H9 (cell line): ENCODE data around the gene B3GNT2. TPM values are rescaled to one million over a fixed set of nuclear protein-coding genes. Genes with fewer than 3 reads are reported as not detected.

ENCODE experiments used
- DNase-seq: peaks from one replicate; pipeline ENCODE4 v3.0.0-alpha.2; 2017
- H2AFZ ChIP-seq: one replicate; pipeline ENCODE4 v1.6.1; 2013; ENCODE audit warnings: mild to moderate bottlenecking, low read length, control low read depth, moderate library complexity
- H2AK5ac ChIP-seq: 2 replicates; pipeline ENCODE4 v1.6.1; 2013; ENCODE audit warnings: low read length, control low read depth, mixed read lengths; ENCODE audit not compliant: insufficient read length
- H2BK120ac ChIP-seq: one replicate; pipeline ENCODE4 v1.6.1; 2013; ENCODE audit warnings: low read depth, mild to moderate bottlenecking, low read length, control low read depth, inconsistent platforms; ENCODE audit not compliant: poor library complexity, severe bottlenecking
- H2BK12ac ChIP-seq: 2 replicates; pipeline ENCODE4 v1.6.1; 2013; ENCODE audit warnings: low read length, control low read depth, mixed read lengths, low read depth; ENCODE audit not compliant: insufficient read length
- H2BK15ac ChIP-seq: 2 replicates; pipeline ENCODE4 v1.6.1; 2013; ENCODE audit warnings: low read depth, low read length, control low read depth
- H2BK20ac ChIP-seq: one replicate; pipeline ENCODE4 v1.6.1; 2013; ENCODE audit warnings: low read depth, mild to moderate bottlenecking, low read length, control low read depth, inconsistent platforms; ENCODE audit not compliant: poor library complexity, severe bottlenecking
- H2BK5ac ChIP-seq: 2 replicates; pipeline ENCODE4 v1.6.1; 2013; ENCODE audit warnings: low read length, control low read depth, mixed read lengths; ENCODE audit not compliant: insufficient read length
- H3K14ac ChIP-seq: 2 replicates; pipeline ENCODE4 v1.6.1; 2013; ENCODE audit warnings: low read length, control low read depth; ENCODE audit not compliant: insufficient read depth
- H3K18ac ChIP-seq: 2 replicates; pipeline ENCODE4 v1.6.1; 2013; ENCODE audit warnings: low read depth, mild to moderate bottlenecking, mixed read lengths, low read length, control low read depth; ENCODE audit not compliant: insufficient read length
- H3K23ac ChIP-seq: 2 replicates; pipeline ENCODE4 v1.6.1; 2013; ENCODE audit warnings: low read length, control low read depth, mixed read lengths, low read depth; ENCODE audit not compliant: insufficient read length
- H3K23me2 ChIP-seq: 2 replicates; pipeline ENCODE4 v1.6.1; 2013; ENCODE audit warnings: low read depth, mild to moderate bottlenecking, mixed read lengths, low read length, control low read depth; ENCODE audit not compliant: insufficient read length, poor library complexity, severe bottlenecking
- H3K27ac ChIP-seq: 2 replicates; pipeline ENCODE4 v1.5.1; 2013; ENCODE audit warnings: low read length, control low read depth, mixed read lengths, low read depth; ENCODE audit not compliant: insufficient read length
- H3K27me3 ChIP-seq: 2 replicates; pipeline ENCODE4 v1.6.1; 2013; ENCODE audit warnings: low read length, control low read depth, inconsistent platforms; ENCODE audit not compliant: insufficient read depth
- H3K4ac ChIP-seq: 2 replicates; pipeline ENCODE4 v1.6.1; 2013; ENCODE audit warnings: low read depth, mild to moderate bottlenecking, control low read depth, inconsistent platforms, low read length, moderate library complexity
- H3K4me1 ChIP-seq: 2 replicates; pipeline ENCODE4 v1.6.1; 2013; ENCODE audit warnings: low read length, control low read depth, inconsistent platforms; ENCODE audit not compliant: insufficient read depth
- H3K4me2 ChIP-seq: 2 replicates; pipeline ENCODE4 v1.6.1; 2013; ENCODE audit warnings: low read length, control low read depth, mixed read lengths; ENCODE audit not compliant: insufficient read length, insufficient read depth
- H3K56ac ChIP-seq: 2 replicates; pipeline ENCODE4 v1.6.1; 2013; ENCODE audit warnings: low read depth, mild to moderate bottlenecking, mixed read lengths, low read length, control low read depth; ENCODE audit not compliant: insufficient read length
- H3K79me1 ChIP-seq: 2 replicates; pipeline ENCODE4 v1.6.1; 2013; ENCODE audit warnings: low read depth, mild to moderate bottlenecking, moderate library complexity, low read length, control low read depth, inconsistent platforms; ENCODE audit not compliant: insufficient read depth, poor library complexity, severe bottlenecking
- H3K79me2 ChIP-seq: 2 replicates; pipeline ENCODE4 v1.6.1; 2013; ENCODE audit warnings: low read length, control low read depth, inconsistent platforms; ENCODE audit not compliant: insufficient read depth
- H3K9ac ChIP-seq: 2 replicates; pipeline ENCODE4 v1.6.1; 2013; ENCODE audit warnings: low read length, control low read depth, mixed read lengths; ENCODE audit not compliant: insufficient read length; ENCODE audit errors: extremely low read depth
- H3K9me3 ChIP-seq: one replicate; pipeline ENCODE4 v1.6.1; 2013; ENCODE audit warnings: low read depth, low read length, inconsistent platforms; ENCODE audit not compliant: control insufficient read depth
- H3T11ph ChIP-seq: one replicate; pipeline ENCODE4 v1.6.1; 2013; ENCODE audit warnings: mild to moderate bottlenecking, low read length, control low read depth, inconsistent platforms
- H4K20me1 ChIP-seq: one replicate; pipeline ENCODE4 v1.6.1; 2013; ENCODE audit not compliant: control insufficient read depth, insufficient read length, insufficient read depth
- H4K5ac ChIP-seq: 2 replicates; pipeline ENCODE4 v1.6.1; 2013; ENCODE audit warnings: low read depth, mild to moderate bottlenecking, mixed read lengths, low read length, control low read depth; ENCODE audit not compliant: insufficient read length
- H4K8ac ChIP-seq: replicated peaks from 2 replicates; pipeline ENCODE4 v1.6.1; 2013; ENCODE audit warnings: low read length, control low read depth, mixed read lengths, low read depth; ENCODE audit not compliant: insufficient read length
- H4K91ac ChIP-seq: 2 replicates; pipeline ENCODE4 v1.6.1; 2013; ENCODE audit warnings: low read depth, mild to moderate bottlenecking, moderate library complexity, mixed read lengths, low read length, control low read depth; ENCODE audit not compliant: insufficient read length
- H3K27ac Mint-ChIP-seq, 3 experiments: 2 replicates in 2 of 3; 3 replicates in 1 of 3; pipeline ENCODE4 v1.8.0; 2020 to 2021; ENCODE audit warnings: mixed read lengths in 3 of 3, mild to moderate bottlenecking in 1 of 3, moderate library complexity in 1 of 3
- H3K27me3 Mint-ChIP-seq: 2 replicates; pipeline ENCODE4 v1.8.0; 2021; ENCODE audit warnings: low read depth, mild to moderate bottlenecking, moderate library complexity, mixed read lengths
- H3K36me3 Mint-ChIP-seq, 3 experiments: 2 replicates in 2 of 3; 3 replicates in 1 of 3; pipeline ENCODE4 v1.8.0; 2020 to 2021; ENCODE audit warnings: low read depth in 3 of 3, mixed read lengths in 3 of 3; ENCODE audit not compliant: insufficient read depth in 1 of 3
- H3K4me1 Mint-ChIP-seq, 2 experiments: 2 replicates each; pipeline ENCODE4 v1.8.0; 2020; ENCODE audit warnings: mixed read lengths in 2 of 2
- H3K4me3 Mint-ChIP-seq, 2 experiments: 2 replicates in 1 of 2; 3 replicates in 1 of 2; pipeline ENCODE4 v1.8.0; 2020 to 2021; ENCODE audit warnings: mild to moderate bottlenecking in 2 of 2, mixed read lengths in 2 of 2, moderate library complexity in 1 of 2
- H3K9me3 Mint-ChIP-seq, 2 experiments: 2 replicates in 1 of 2; 3 replicates in 1 of 2; pipeline ENCODE4 v1.8.0; 2020; ENCODE audit warnings: mild to moderate bottlenecking in 2 of 2, mixed read lengths in 2 of 2, moderate library complexity in 1 of 2
- CTCF ChIP-seq: fragments of 200-600 bp; sonication (generic); conservative IDR thresholded peaks from 3 replicates; pipeline ENCODE4 v1.8.0; 2021; ENCODE audit warnings: antibody characterized with exemption, mild to moderate bottlenecking
- WGBS: extraction: QIAGEN DNeasy Blood & Tissue Kit; methylation state at CpG from one replicate; pipeline ENCODE4 v1.1.7; 2013; ENCODE audit warnings: missing lambda C conversion rate, low lambda C conversion rate, mixed read lengths; ENCODE audit not compliant: insufficient read length; ENCODE audit errors: extremely low coverage; 5-methylcytosine and 5-hydroxymethylcytosine counted together
- total RNA-seq: library from RNA; stranded (reverse); gene quantifications from 2 replicates; pipeline ENCODE4 v1.2.1, GENCODE V29; 2021

B3GNT2 gene
- total RNA-seq, 1 experiment from 2014 or later, result 55.3 TPM

GRCh38 chr2:62186156-62186905, 9.6 kb upstream of the B3GNT2 start:
- Histone ChIP-seq H4K91ac (no peak overlapping the region), H3K56ac (no peak overlapping the region), H3K27ac (no peak overlapping the region), H2BK20ac (no peak overlapping the region), H4K8ac (no peak overlapping the region), H3K14ac (no peak overlapping the region), H3K4ac (no peak overlapping the region), H3K4me2 (no peak overlapping the region), H2BK12ac (no peak overlapping the region), H3K9ac (no peak overlapping the region), H4K5ac (no peak overlapping the region), H3K27me3 (no peaks in the 10 kb centered on the region), H3K18ac (no peak overlapping the region), H2BK5ac (no peak overlapping the region), H4K20me1 (no peaks in the 10 kb centered on the region), H3K4me1 (no peaks in the 10 kb centered on the region), H3K79me2 (no peaks in the 10 kb centered on the region), H2BK15ac (no peak overlapping the region), H3K79me1 (no peaks in the 10 kb centered on the region), H3K9me3 (no peaks in the 10 kb centered on the region), H2AK5ac (no peak overlapping the region), H3K23me2 (no peaks in the 10 kb centered on the region), H3T11ph (no peak overlapping the region), H2BK120ac (no peak overlapping the region), H2AFZ (no peak overlapping the region), H3K23ac (no peak overlapping the region)
- H3K27me3 Mint-ChIP-seq, result peaks cover 3% of the 10 kb centered on the region
- no peak overlapping the region for H3K4me3 Mint-ChIP-seq
- peaks cover 4 to 7% of the 10 kb centered on the region in 2 experiments; a peak in 3 of 5 replicates for H3K9me3 Mint-ChIP-seq
- no peak for TF ChIP-seq CTCF
- H3K4me1 Mint-ChIP-seq, result peaks cover 19 to 36% of the 10 kb centered on the region in 2 experiments
- H3K27ac Mint-ChIP-seq, result no peak overlapping the region
- H3K36me3 Mint-ChIP-seq, result peaks cover 0 to 11% (median 2%) of the 10 kb centered on the region in 3 experiments; a peak in 3 of 7 replicates
- WGBS, result no CpG with 5 or more reads among the region's 4 CpGs
- DNase-seq, result no peak
